ENCODE data around the gene KLRC4. TPM values are rescaled to one million over a fixed set of nuclear protein-coding genes. Genes with fewer than 3 reads are reported as not detected.

The KLRC4 gene
- polyA plus RNA-seq, 3 donors, result not detected

DNA sequence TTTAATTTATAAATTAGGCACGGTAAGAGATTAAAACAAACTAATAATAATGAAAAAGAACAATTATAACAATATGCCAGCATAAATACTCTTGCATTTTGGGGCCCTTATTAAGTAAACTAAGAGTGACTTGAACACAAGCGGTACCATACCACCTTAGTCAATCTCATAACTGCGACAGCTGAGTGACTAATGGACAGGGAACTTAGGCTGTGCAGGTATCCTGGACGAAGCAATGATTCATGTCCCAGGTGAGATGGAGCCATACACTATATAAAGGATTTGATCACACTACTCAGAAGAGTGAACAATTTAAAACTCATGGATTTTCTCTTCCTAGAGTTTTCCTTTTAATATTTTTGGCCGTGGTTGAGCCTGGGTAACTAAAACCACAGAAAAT, 4.3 kb downstream of the KLRC4 start:
- peaks cover 12% of the 10 kb centered on the region for H3K4me1 Mint-ChIP-seq
- no peak overlapping the region for H3K4me3 Mint-ChIP-seq
- no peak for DNase-seq
- Histone ChIP-seq H4K20me1 (ENCODE audit: insufficient read depth, low read length) (no peaks in the 10 kb centered on the region), H2AFZ (ENCODE audit: insufficient read depth, low read depth, low read length, poor library complexity, severe bottlenecking) (no peak overlapping the region), H3K79me2 (ENCODE audit: insufficient read depth, low read length) (no peaks in the 10 kb centered on the region), H3K4me1 (ENCODE audit: control insufficient read depth in 1 of 2, insufficient read depth in 2 of 2, low read length in 2 of 2) (peaks cover 11 to 14% of the 10 kb centered on the region in 2 donors), H3K9me3 (replicated peaks in 1 of 2; ENCODE audit: control insufficient read depth in 1 of 2, insufficient read depth in 1 of 2, low read length in 2 of 2) (no peaks in the 10 kb centered on the region), H3K4me3 (replicated peaks in 1 of 3; ENCODE audit: low read depth in 2 of 3, low read length in 3 of 3) (no peak overlapping the region), H3K36me3 (replicated peaks in 1 of 2; ENCODE audit: control insufficient read depth in 1 of 2, insufficient read depth in 2 of 2, low read length in 2 of 2) (no peaks in the 10 kb centered on the region), H3K4me2 (replicated peaks; ENCODE audit: extremely low read depth, low read length, poor library complexity, severe bottlenecking) (no peak overlapping the region), H3K27ac (ENCODE audit: low read depth in 1 of 2, low read length in 2 of 2) (no peak overlapping the region), H3K27me3 (ENCODE audit: control insufficient read depth in 2 of 2, insufficient read depth in 2 of 2, low read length in 2 of 2) (peaks cover 0 to 23% of the 10 kb centered on the region in 2 donors), H3K9ac (ENCODE audit: insufficient read depth, low read length, poor library complexity, severe bottlenecking) (no peak overlapping the region)
- peaks cover 0 to 5% (median 0%) of the 10 kb centered on the region in 7 donors for H3K9me3 Mint-ChIP-seq
- H3K36me3 Mint-ChIP-seq, result no peaks in the 10 kb centered on the region
- WGBS (ENCODE audit: insufficient coverage), result 100% methylated on average over 1 of the region's 5 CpGs
- intact Hi-C loops (cut with micrococcal nuclease), result loop anchor here in 1 of 2 donors (5.0 to 10.0 kb wide), 2 partner anchors 43 to 1240 kb away; no protein-coding TSS in a partner anchor
- peaks cover 2 to 5% (median 2%) of the 10 kb centered on the region in 3 donors for H3K27me3 Mint-ChIP-seq (ENCODE audit: low read depth in 3 of 3)
- TF ChIP-seq, protein P1, sequence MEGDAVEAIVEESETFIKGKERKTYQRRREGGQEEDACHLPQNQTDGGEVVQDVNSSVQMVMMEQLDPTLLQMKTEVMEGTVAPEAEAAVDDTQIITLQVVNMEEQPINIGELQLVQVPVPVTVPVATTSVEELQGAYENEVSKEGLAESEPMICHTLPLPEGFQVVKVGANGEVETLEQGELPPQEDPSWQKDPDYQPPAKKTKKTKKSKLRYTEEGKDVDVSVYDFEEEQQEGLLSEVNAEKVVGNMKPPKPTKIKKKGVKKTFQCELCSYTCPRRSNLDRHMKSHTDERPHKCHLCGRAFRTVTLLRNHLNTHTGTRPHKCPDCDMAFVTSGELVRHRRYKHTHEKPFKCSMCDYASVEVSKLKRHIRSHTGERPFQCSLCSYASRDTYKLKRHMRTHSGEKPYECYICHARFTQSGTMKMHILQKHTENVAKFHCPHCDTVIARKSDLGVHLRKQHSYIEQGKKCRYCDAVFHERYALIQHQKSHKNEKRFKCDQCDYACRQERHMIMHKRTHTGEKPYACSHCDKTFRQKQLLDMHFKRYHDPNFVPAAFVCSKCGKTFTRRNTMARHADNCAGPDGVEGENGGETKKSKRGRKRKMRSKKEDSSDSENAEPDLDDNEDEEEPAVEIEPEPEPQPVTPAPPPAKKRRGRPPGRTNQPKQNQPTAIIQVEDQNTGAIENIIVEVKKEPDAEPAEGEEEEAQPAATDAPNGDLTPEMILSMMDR (IDR thresholded peaks at IDR 0.05), result no peak
- no peak overlapping the region for H3K27ac Mint-ChIP-seq

DNA sequence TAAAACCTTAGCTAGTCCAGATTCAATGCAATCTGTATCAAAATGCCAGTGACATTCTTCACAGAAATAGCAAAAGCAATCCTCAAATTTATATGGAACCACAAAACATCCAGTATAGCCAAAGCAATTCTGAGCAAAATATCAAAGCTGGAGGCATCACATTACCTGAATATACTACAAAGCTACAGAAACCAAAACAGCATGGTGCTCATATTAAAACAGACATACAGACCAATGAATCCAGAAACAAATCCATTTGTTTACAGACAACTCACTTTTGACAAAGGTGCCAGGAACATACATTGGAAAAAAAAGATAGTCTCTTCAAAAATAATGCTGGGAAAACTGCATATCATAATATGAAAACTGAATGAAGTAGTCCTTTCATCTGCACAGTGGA, 4.8 kb downstream of the KLRC4 start:
- Histone ChIP-seq H3K27ac (ENCODE audit: low read depth in 1 of 2, low read length in 2 of 2) (no peak overlapping the region), H3K9ac (ENCODE audit: insufficient read depth, low read length, poor library complexity, severe bottlenecking) (no peak overlapping the region), H4K20me1 (ENCODE audit: insufficient read depth, low read length) (no peaks in the 10 kb centered on the region), H3K27me3 (ENCODE audit: control insufficient read depth in 2 of 2, insufficient read depth in 2 of 2, low read length in 2 of 2) (peaks cover 0 to 27% of the 10 kb centered on the region in 2 donors), H3K9me3 (replicated peaks in 1 of 2; ENCODE audit: control insufficient read depth in 1 of 2, insufficient read depth in 1 of 2, low read length in 2 of 2) (no peaks in the 10 kb centered on the region), H3K79me2 (ENCODE audit: insufficient read depth, low read length) (no peaks in the 10 kb centered on the region), H3K4me3 (replicated peaks in 1 of 3; ENCODE audit: low read depth in 2 of 3, low read length in 3 of 3) (no peak overlapping the region), H3K4me1 (ENCODE audit: control insufficient read depth in 1 of 2, insufficient read depth in 2 of 2, low read length in 2 of 2) (peaks cover 11 to 14% of the 10 kb centered on the region in 2 donors), H3K36me3 (replicated peaks in 1 of 2; ENCODE audit: control insufficient read depth in 1 of 2, insufficient read depth in 2 of 2, low read length in 2 of 2) (no peaks in the 10 kb centered on the region), H2AFZ (ENCODE audit: insufficient read depth, low read depth, low read length, poor library complexity, severe bottlenecking) (no peak overlapping the region), H3K4me2 (replicated peaks; ENCODE audit: extremely low read depth, low read length, poor library complexity, severe bottlenecking) (no peak overlapping the region)
- Mint-ChIP-seq H3K4me3 (no peak overlapping the region), H3K4me1 (peaks cover 12% of the 10 kb centered on the region), H3K36me3 (no peaks in the 10 kb centered on the region), H3K9me3 (peaks cover 0 to 5% (median 0%) of the 10 kb centered on the region in 7 donors), H3K27ac (no peak overlapping the region), H3K27me3 (ENCODE audit: low read depth in 3 of 3) (peaks cover 4 to 5% (median 5%) of the 10 kb centered on the region in 3 donors)
- no peak for DNase-seq
- TF ChIP-seq, protein P1 (IDR thresholded peaks at IDR 0.05), result no peak
- intact Hi-C loops (cut with micrococcal nuclease), result loop anchor here in 1 of 2 donors (5.0 to 10.0 kb wide), 2 partner anchors 42 to 1240 kb away; no protein-coding TSS in a partner anchor
